ENCODE data around the gene APEX2.

APEX2 gene

DNA sequence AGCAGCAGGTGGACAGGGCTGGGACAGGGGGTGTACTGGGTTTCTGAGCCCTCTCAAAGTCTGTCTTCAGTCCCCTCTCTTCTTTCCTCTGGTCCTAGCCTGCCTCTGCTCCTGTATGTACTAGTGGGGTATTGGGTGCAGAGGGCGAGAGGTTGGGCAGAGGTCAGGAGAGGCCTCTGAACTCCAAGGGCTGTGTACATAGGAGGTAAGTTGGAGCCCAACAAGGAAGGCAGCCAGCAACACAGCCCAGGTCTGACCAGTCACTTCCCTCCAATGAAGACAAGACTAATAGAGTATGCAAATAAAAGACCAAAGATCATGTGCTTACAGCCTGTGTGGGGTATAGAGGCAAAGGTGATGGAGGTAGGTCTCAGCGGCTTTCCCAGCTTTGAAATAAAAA lies 6.1 kb upstream of the APEX2 start, which contains the start of gene PFKFB1 (continued):
- TF ChIP-seq BACH2 (CRISPR knock-in tag; IDR thresholded peaks at IDR 0.05; ENCODE audit: borderline replicate concordance) (no peak), ARNTL (CRISPR knock-in tag; IDR thresholded peaks at IDR 0.05; ENCODE audit: borderline replicate concordance, low read depth) (no peak)
- TF ChIP-seq, protein P1, sequence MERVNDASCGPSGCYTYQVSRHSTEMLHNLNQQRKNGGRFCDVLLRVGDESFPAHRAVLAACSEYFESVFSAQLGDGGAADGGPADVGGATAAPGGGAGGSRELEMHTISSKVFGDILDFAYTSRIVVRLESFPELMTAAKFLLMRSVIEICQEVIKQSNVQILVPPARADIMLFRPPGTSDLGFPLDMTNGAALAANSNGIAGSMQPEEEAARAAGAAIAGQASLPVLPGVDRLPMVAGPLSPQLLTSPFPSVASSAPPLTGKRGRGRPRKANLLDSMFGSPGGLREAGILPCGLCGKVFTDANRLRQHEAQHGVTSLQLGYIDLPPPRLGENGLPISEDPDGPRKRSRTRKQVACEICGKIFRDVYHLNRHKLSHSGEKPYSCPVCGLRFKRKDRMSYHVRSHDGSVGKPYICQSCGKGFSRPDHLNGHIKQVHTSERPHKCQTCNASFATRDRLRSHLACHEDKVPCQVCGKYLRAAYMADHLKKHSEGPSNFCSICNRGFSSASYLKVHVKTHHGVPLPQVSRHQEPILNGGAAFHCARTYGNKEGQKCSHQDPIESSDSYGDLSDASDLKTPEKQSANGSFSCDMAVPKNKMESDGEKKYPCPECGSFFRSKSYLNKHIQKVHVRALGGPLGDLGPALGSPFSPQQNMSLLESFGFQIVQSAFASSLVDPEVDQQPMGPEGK (CRISPR knock-in tag; IDR thresholded peaks at IDR 0.05; ENCODE audit: borderline replicate concordance) = no peak

GRCh38 chrX:54994668-54995351 lies 5.4 kb upstream of the APEX2 start:
- ATAC-seq = no peak
- TF ChIP-seq, protein P1 (CRISPR knock-in tag; IDR thresholded peaks at IDR 0.05; ENCODE audit: borderline replicate concordance) = no peak
- no peak for TF ChIP-seq ZNF565 (CRISPR knock-in tag; conservative IDR thresholded peaks at IDR 0.05; ENCODE audit: low read depth)
- TF ChIP-seq CREB5 (CRISPR knock-in tag; IDR thresholded peaks at IDR 0.05; ENCODE audit: low read depth) = no peak
- TF ChIP-seq, protein P2, sequence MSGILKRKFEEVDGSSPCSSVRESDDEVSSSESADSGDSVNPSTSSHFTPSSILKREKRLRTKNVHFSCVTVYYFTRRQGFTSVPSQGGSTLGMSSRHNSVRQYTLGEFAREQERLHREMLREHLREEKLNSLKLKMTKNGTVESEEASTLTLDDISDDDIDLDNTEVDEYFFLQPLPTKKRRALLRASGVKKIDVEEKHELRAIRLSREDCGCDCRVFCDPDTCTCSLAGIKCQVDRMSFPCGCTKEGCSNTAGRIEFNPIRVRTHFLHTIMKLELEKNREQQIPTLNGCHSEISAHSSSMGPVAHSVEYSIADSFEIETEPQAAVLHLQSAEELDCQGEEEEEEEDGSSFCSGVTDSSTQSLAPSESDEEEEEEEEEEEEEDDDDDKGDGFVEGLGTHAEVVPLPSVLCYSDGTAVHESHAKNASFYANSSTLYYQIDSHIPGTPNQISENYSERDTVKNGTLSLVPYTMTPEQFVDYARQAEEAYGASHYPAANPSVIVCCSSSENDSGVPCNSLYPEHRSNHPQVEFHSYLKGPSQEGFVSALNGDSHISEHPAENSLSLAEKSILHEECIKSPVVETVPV (CRISPR knock-in tag; IDR thresholded peaks at IDR 0.05) = no peak
- TF ChIP-seq RARB (CRISPR knock-in tag; IDR thresholded peaks at IDR 0.05) = no peak
- TF ChIP-seq TSHZ2 (CRISPR knock-in tag; IDR thresholded peaks at IDR 0.05) = no peak

DNA sequence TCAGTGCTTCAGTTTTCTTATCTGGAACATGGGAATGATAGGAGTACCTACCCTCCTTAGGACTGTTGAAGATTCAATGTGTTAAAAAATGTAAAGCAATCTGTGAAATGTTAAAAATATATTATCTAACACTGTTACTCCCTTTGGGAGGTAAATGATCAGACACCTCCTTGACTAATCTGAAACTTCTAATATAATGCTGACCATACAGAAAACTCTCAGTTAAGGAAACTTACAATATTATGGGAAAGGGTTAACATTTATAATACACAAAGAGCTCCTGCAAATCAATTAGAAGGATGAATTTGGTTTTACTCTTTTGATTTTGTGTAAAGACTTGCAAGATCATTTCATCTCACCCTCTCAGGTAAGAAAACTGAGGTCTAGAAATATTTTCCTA lies 4.5 kb upstream of the APEX2 start:
- no peak for ATAC-seq
- TF ChIP-seq CREB5 (CRISPR knock-in tag; IDR thresholded peaks at IDR 0.05; ENCODE audit: low read depth) (no peak), OSR1 (CRISPR knock-in tag; IDR thresholded peaks at IDR 0.05) (no peak), TSHZ2 (CRISPR knock-in tag; IDR thresholded peaks at IDR 0.05) (no peak), TCF4 (CRISPR knock-in tag; IDR thresholded peaks at IDR 0.05; ENCODE audit: borderline replicate concordance) (no peak), ESRRG (CRISPR knock-in tag; IDR thresholded peaks at IDR 0.05) (no peak), ZNF70 (CRISPR knock-in tag; IDR thresholded peaks at IDR 0.05) (no peak), GLIS3 (CRISPR knock-in tag; IDR thresholded peaks at IDR 0.05) (no peak), CSDC2 (CRISPR knock-in tag; IDR thresholded peaks at IDR 0.05) (no peak), PPARA (CRISPR knock-in tag; IDR thresholded peaks at IDR 0.05; ENCODE audit: borderline replicate concordance) (no peak), ARNTL (CRISPR knock-in tag; IDR thresholded peaks at IDR 0.05; ENCODE audit: borderline replicate concordance, low read depth) (no peak), ZFP3 (CRISPR knock-in tag; IDR thresholded peaks at IDR 0.05) (no peak), TOX (CRISPR knock-in tag; IDR thresholded peaks at IDR 0.05; ENCODE audit: borderline replicate concordance) (no peak), ZC3H10 (CRISPR knock-in tag; IDR thresholded peaks at IDR 0.05) (no peak), ZNF8 (CRISPR knock-in tag; IDR thresholded peaks at IDR 0.05) (no peak), ZNF565 (CRISPR knock-in tag; conservative IDR thresholded peaks at IDR 0.05; ENCODE audit: low read depth) (no peak)
- TF ChIP-seq, protein P1 (CRISPR knock-in tag; IDR thresholded peaks at IDR 0.05; ENCODE audit: borderline replicate concordance) = no peak

Data from SK-N-SH treated with all-trans-retinoic acid at 6 μM for 48 hours (cell line).